Measurements from ENCODE around the gene TMEM101. TPM values are rescaled to one million over a fixed set of nuclear protein-coding genes. Genes with fewer than 3 reads are reported as not detected.
"Not testable (repeated sequence)": the region's sequence is repeated elsewhere in the genome, so short reads cannot be mapped to it uniquely, and the experiment has no call there.

The TMEM101 gene

GRCh38 chr17:43961954-43962353 is 52.8 kb downstream of the TMEM101 start:
- Histone ChIP-seq H3K23ac (ENCODE audit: low read length in 2 of 2) (no peak overlapping the region), H3K14ac (ENCODE audit: low read length in 2 of 2) (no peak overlapping the region), H2BK5ac (ENCODE audit: low read depth, low read length, poor library complexity, severe bottlenecking) (no peak overlapping the region), H3K9ac (ENCODE audit: low read length) (no peak overlapping the region), H2AK5ac (ENCODE audit: low read length, severe bottlenecking) (no peak overlapping the region), H2BK12ac (ENCODE audit: low read length in 2 of 2) (no peak overlapping the region), H4K8ac (ENCODE audit: low read length) (no peak overlapping the region), H3K4me2 (ENCODE audit: low read length, poor library complexity, severe bottlenecking) (no peak overlapping the region), H2BK120ac (ENCODE audit: low read depth, low read length) (no peak overlapping the region), H3K79me1 (replicated peaks; ENCODE audit: low read length, poor library complexity, severe bottlenecking) (no peaks in the 10 kb centered on the region), H3K27ac (ENCODE audit: low read length, poor library complexity, severe bottlenecking) (no peak overlapping the region), H4K91ac (ENCODE audit: low read length) (no peak overlapping the region), H3K4me1 (ENCODE audit: control insufficient read depth, insufficient read depth, low read depth, low read length) (no peaks in the 10 kb centered on the region), H2BK15ac (ENCODE audit: low read depth, poor library complexity, severe bottlenecking) (no peak overlapping the region), H3K4ac (ENCODE audit: low read depth in 1 of 2, low read length in 2 of 2) (no peak overlapping the region), H3K36me3 (ENCODE audit: control insufficient read depth in 1 of 2, insufficient read depth in 2 of 2, low read depth in 1 of 2, low read length in 2 of 2) (no peaks in the 10 kb centered on the region), H3K4me3 (ENCODE audit: insufficient read depth in 1 of 2, low read depth in 1 of 2, low read length in 2 of 2) (no peak overlapping the region), H3K18ac (ENCODE audit: low read depth in 1 of 2, low read length in 2 of 2) (no peak overlapping the region), H2AFZ (ENCODE audit: low read depth, low read length) (no peak overlapping the region), H3K27me3 (ENCODE audit: control insufficient read depth in 1 of 2, insufficient read depth in 1 of 2, low read length in 2 of 2) (peaks cover 10 to 12% of the 10 kb centered on the region in 2 experiments), H3K9me3 (ENCODE audit: control insufficient read depth, low read length) (no peaks in the 10 kb centered on the region)
- WGBS = 91% methylated on average over 2 of the region's 2 CpGs
- no peak for DNase-seq

- not testable (repeated sequence) for H3K4me1 ChIP-seq (ENCODE audit: control insufficient read depth, insufficient read depth, low read depth, low read length); H3K27ac ChIP-seq (ENCODE audit: low read length, poor library complexity, severe bottlenecking); H2AFZ ChIP-seq (ENCODE audit: low read depth, low read length); H3K18ac ChIP-seq (ENCODE audit: low read depth in 1 of 2, low read length in 2 of 2); H3K36me3 ChIP-seq (ENCODE audit: control insufficient read depth in 1 of 2, insufficient read depth in 2 of 2, low read depth in 1 of 2, low read length in 2 of 2); H4K91ac ChIP-seq (ENCODE audit: low read length); H2BK5ac ChIP-seq (ENCODE audit: low read depth, low read length, poor library complexity, severe bottlenecking); H2BK15ac ChIP-seq (ENCODE audit: low read depth, poor library complexity, severe bottlenecking); H4K8ac ChIP-seq (ENCODE audit: low read length); H3K9me3 ChIP-seq (ENCODE audit: control insufficient read depth, low read length); DNase-seq; H3K14ac ChIP-seq (ENCODE audit: low read length in 2 of 2); H3K79me1 ChIP-seq (replicated peaks; ENCODE audit: low read length, poor library complexity, severe bottlenecking); H3K4ac ChIP-seq (ENCODE audit: low read depth in 1 of 2, low read length in 2 of 2); H3K9ac ChIP-seq (ENCODE audit: low read length); H2BK120ac ChIP-seq (ENCODE audit: low read depth, low read length); H2BK12ac ChIP-seq (ENCODE audit: low read length in 2 of 2); H3K4me3 ChIP-seq (ENCODE audit: insufficient read depth in 1 of 2, low read depth in 1 of 2, low read length in 2 of 2); H3K23ac ChIP-seq (ENCODE audit: low read length in 2 of 2); H3K4me2 ChIP-seq (ENCODE audit: low read length, poor library complexity, severe bottlenecking); H2AK5ac ChIP-seq (ENCODE audit: low read length, severe bottlenecking)
- H3K27me3 ChIP-seq (ENCODE audit: control insufficient read depth in 1 of 2, insufficient read depth in 1 of 2, low read length in 2 of 2) = peaks cover 12% of the 10 kb centered on the region in 2 experiments
- 90% methylated on average over 6 of the region's 6 CpGs for WGBS
Observed at GRCh38 chr17:43961292-43961691, 53.5 kb downstream of the TMEM101 start.

Small RNA genes lying within 50 kb of the gene (small RNA-seq; reads per million reads assigned to genes)
- not detected for gene RF00012 (ENCODE audit: low read depth)
